M059J (cell line): Measurements from ENCODE around the gene ZNF827. TPM values are rescaled to one million over a fixed set of nuclear protein-coding genes. Genes with fewer than 3 reads are reported as not detected.

Experiments
- DNase-seq: peaks from one replicate; pipeline ENCODE4 v3.0.0-alpha.2; 2012; ENCODE audit warnings: low read depth
- total RNA-seq: library from RNA; depleted of rRNA; stranded (reverse); fragments of >200 nt; shearing (Covaris generic); gene quantifications from 2 replicates; pipeline ENCODE4 v1.2.3, GENCODE V29; 2014

Gene ZNF827
- total RNA-seq, 1 experiment from 2014 or later, result 9.2 TPM

GRCh38 chr4:145891958-145892357, 46.7 kb downstream of the ZNF827 start:
- no peak for DNase-seq

- no peak for DNase-seq
Observed at GRCh38 chr4:145890689-145891088, 47.9 kb downstream of the ZNF827 start.

- no peak for DNase-seq
Observed at GRCh38 chr4:145888393-145888792, 50.2 kb downstream of the ZNF827 start.

- peak; percentile 60 for DNase-seq
Observed at GRCh38 chr4:145887241-145887991, 51.2 kb downstream of the ZNF827 start.

- no peak for DNase-seq
Observed at GRCh38 chr4:145886871-145887240, 51.8 kb downstream of the ZNF827 start.

- no peak for DNase-seq
Observed at GRCh38 chr4:145885666-145886065, 53.0 kb downstream of the ZNF827 start.

GRCh38 chr4:145884775-145885174, 53.8 kb downstream of the ZNF827 start:
- no peak for DNase-seq

- no peak for DNase-seq
Observed at GRCh38 chr4:145883101-145883694, 55.4 kb downstream of the ZNF827 start.

- DNase-seq, result no peak
Observed at GRCh38 chr4:145882604-145883003, 56.0 kb downstream of the ZNF827 start.

- no peak for DNase-seq
Observed at GRCh38 chr4:145881989-145882388, 56.6 kb downstream of the ZNF827 start.

GRCh38 chr4:145881576-145881975, 57.0 kb downstream of the ZNF827 start:
- no peak for DNase-seq

- DNase-seq, result no peak
Observed at GRCh38 chr4:145880355-145880960, 58.2 kb downstream of the ZNF827 start.

- peak; percentile 13 for DNase-seq
Observed at GRCh38 chr4:145879598-145879997, 59.0 kb downstream of the ZNF827 start.

GRCh38 chr4:145878501-145879435, 59.9 kb downstream of the ZNF827 start:
- DNase-seq, result peak; percentile 77

GRCh38 chr4:145876531-145877180, 62.0 kb downstream of the ZNF827 start:
- peak; percentile 14 for DNase-seq

GRCh38 chr4:145873901-145874300, 64.7 kb downstream of the ZNF827 start:
- DNase-seq, result no peak

- DNase-seq, result no peak
Observed at GRCh38 chr4:145871209-145871608, 67.4 kb downstream of the ZNF827 start.

GRCh38 chr4:145870155-145871020, 68.2 kb downstream of the ZNF827 start:
- no peak for DNase-seq

- no peak for DNase-seq
Observed at GRCh38 chr4:145868637-145869409, 69.8 kb downstream of the ZNF827 start.

- no peak for DNase-seq
Observed at GRCh38 chr4:145867406-145867805, 71.2 kb downstream of the ZNF827 start.
